SU-DHL-6 (cell line): ENCODE measurements around the gene CHL1.

Experiments
- H2AFZ ChIP-seq: fragments of 200-600 bp; sonication (generic); 2 replicates; pipeline ENCODE4 v1.6.1; 2014; ENCODE audit warnings: low read depth, mild to moderate bottlenecking, moderate library complexity, mixed read lengths, antibody characterized with exemption, low read length; ENCODE audit not compliant: severe bottlenecking
- H3F3A ChIP-seq: fragments of 200-600 bp; shearing (Covaris generic); 2 replicates; pipeline ENCODE4 v1.6.0; 2016; ENCODE audit warnings: antibody characterized with exemption, mild to moderate bottlenecking; ENCODE audit not compliant: insufficient read depth
- H3K27ac ChIP-seq: fragments of 200-600 bp; sonication (generic); 2 replicates; pipeline ENCODE4 v1.5.1; 2016; ENCODE audit warnings: low read depth, mild to moderate bottlenecking, low read length, moderate library complexity, mixed read lengths
- H3K27me3 ChIP-seq: fragments of 200-600 bp; sonication (generic), shearing (Covaris generic); 2 replicates; pipeline ENCODE4 v1.6.0; 2014; ENCODE audit warnings: mild to moderate bottlenecking, low read length
- H3K36me3 ChIP-seq: fragments of 200-600 bp; sonication (generic); 2 replicates; pipeline ENCODE4 v1.6.1; 2014; ENCODE audit warnings: mild to moderate bottlenecking, low read length, mixed read lengths
- H3K4me2 ChIP-seq: fragments of 300-600, 200-600 bp; shearing (Covaris generic), sonication (generic); 2 replicates; pipeline ENCODE4 v1.6.0; 2014; ENCODE audit warnings: low read length, low read depth, mild to moderate bottlenecking; ENCODE audit not compliant: poor library complexity, severe bottlenecking
- H3K4me3 ChIP-seq: fragments of 200-600 bp; sonication (generic); 2 replicates; pipeline ENCODE4 v1.5.1; 2014; ENCODE audit warnings: antibody characterized with exemption, low read length, mild to moderate bottlenecking, mixed read lengths; ENCODE audit not compliant: insufficient read depth, poor library complexity, severe bottlenecking
- H3K79me2 ChIP-seq: fragments of 200-600 bp; sonication (generic); 2 replicates; pipeline ENCODE4 v1.6.1; 2014; ENCODE audit warnings: mild to moderate bottlenecking, low read length, moderate library complexity; ENCODE audit not compliant: insufficient read depth
- H3K9ac ChIP-seq: fragments of 200-600 bp; sonication (generic); 2 replicates; pipeline ENCODE4 v1.7.0; 2014; ENCODE audit warnings: mild to moderate bottlenecking, low read length
- H3K9me2 ChIP-seq: fragments of 200-600 bp; sonication (generic); replicated peaks from 2 replicates; pipeline ENCODE4 v1.6.1; 2014; ENCODE audit warnings: low read length; ENCODE audit not compliant: insufficient read depth
- H3K9me3 ChIP-seq: fragments of 200-600 bp; sonication (generic); 2 replicates; pipeline ENCODE4 v1.6.1; 2014; ENCODE audit warnings: low read length, mixed read lengths; ENCODE audit not compliant: insufficient read depth
- H4K20me1 ChIP-seq: fragments of 200-600 bp; sonication (generic); 2 replicates; pipeline ENCODE4 v1.6.1; 2014; ENCODE audit warnings: low read depth, mild to moderate bottlenecking, antibody characterized with exemption, low read length, moderate library complexity, mixed read lengths
- EZH2phosphoT487 ChIP-seq: fragments of 200-600 bp; sonication (generic), shearing (Covaris generic); conservative IDR thresholded peaks from 2 replicates; pipeline ENCODE4 v1.6.1; 2018; ENCODE audit warnings: mild to moderate bottlenecking, antibody characterized with exemption, low read length, moderate library complexity, mixed read lengths
- TF ChIP-seq, protein P1 (sequence below): fragments of 200-600 bp; sonication (generic); IDR thresholded peaks from one replicate; pipeline ENCODE4 v1.5.1; 2017; ENCODE audit warnings: antibody characterized with exemption, mild to moderate bottlenecking, low read length, moderate library complexity; ENCODE audit not compliant: insufficient read depth, poor library complexity, severe bottlenecking

The CHL1 gene

DNA sequence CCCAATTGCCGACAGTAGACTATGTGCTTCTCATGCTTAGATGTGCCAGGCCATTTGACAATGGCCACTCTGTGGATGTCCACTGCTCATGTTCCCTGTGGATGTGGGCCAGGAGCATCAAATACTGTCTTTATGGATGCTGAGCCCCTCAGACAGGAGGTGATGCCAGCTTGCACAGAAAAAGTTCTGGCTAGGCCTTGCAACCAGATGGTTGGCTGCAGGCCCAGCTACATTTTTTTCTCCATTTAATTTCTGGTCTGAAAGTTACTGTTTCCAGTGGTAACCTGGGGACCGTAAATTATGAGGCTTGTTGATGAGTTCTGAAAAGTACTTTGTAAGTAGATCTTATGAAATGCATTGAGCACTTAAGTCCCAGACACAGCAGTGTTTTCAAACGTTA, 228.5 kb downstream of the CHL1 start:
- Histone ChIP-seq H3F3A (no peaks in the 10 kb centered on the region), H4K20me1 (no peaks in the 10 kb centered on the region), H3K27ac (no peak overlapping the region), H3K27me3 (no peaks in the 10 kb centered on the region), H3K79me2 (no peaks in the 10 kb centered on the region), H3K9me3 (no peaks in the 10 kb centered on the region), H3K4me3 (no peak overlapping the region), H3K9ac (no peak overlapping the region), H2AFZ (no peak overlapping the region), H3K4me2 (no peak overlapping the region), H3K9me2 (no peaks in the 10 kb centered on the region), H3K36me3 (no peaks in the 10 kb centered on the region)
- TF ChIP-seq EZH2phosphoT487: no peak

DNA sequence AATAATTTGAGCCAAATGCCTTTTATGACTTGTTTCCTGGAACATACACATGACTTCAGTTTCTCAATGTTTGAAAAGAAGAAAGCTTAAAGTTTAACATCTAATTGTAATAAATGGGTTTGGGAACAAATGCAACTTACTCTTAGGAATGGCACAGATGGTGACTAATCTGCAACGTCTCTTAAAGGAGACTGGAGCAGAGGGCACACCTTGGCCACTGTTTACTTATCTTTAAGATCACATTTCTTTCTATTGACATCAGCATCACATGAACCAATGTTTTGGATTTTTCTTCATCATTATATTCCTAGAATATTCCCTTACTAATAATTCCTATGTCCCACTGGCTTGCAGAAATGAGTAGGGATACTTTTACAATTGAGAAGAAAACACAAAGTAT, 229.5 kb downstream of the CHL1 start:
- Histone ChIP-seq H3K36me3 (no peaks in the 10 kb centered on the region), H3K27me3 (no peaks in the 10 kb centered on the region), H3K9me2 (no peaks in the 10 kb centered on the region), H3K79me2 (no peaks in the 10 kb centered on the region), H3K9ac (no peak overlapping the region), H3K9me3 (no peaks in the 10 kb centered on the region), H3F3A (no peaks in the 10 kb centered on the region), H2AFZ (no peak overlapping the region), H3K4me2 (no peak overlapping the region), H3K4me3 (no peak overlapping the region), H4K20me1 (no peaks in the 10 kb centered on the region), H3K27ac (no peak overlapping the region)
- TF ChIP-seq EZH2phosphoT487: no peak
- TF ChIP-seq, protein P1, sequence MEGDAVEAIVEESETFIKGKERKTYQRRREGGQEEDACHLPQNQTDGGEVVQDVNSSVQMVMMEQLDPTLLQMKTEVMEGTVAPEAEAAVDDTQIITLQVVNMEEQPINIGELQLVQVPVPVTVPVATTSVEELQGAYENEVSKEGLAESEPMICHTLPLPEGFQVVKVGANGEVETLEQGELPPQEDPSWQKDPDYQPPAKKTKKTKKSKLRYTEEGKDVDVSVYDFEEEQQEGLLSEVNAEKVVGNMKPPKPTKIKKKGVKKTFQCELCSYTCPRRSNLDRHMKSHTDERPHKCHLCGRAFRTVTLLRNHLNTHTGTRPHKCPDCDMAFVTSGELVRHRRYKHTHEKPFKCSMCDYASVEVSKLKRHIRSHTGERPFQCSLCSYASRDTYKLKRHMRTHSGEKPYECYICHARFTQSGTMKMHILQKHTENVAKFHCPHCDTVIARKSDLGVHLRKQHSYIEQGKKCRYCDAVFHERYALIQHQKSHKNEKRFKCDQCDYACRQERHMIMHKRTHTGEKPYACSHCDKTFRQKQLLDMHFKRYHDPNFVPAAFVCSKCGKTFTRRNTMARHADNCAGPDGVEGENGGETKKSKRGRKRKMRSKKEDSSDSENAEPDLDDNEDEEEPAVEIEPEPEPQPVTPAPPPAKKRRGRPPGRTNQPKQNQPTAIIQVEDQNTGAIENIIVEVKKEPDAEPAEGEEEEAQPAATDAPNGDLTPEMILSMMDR: no peak

DNA sequence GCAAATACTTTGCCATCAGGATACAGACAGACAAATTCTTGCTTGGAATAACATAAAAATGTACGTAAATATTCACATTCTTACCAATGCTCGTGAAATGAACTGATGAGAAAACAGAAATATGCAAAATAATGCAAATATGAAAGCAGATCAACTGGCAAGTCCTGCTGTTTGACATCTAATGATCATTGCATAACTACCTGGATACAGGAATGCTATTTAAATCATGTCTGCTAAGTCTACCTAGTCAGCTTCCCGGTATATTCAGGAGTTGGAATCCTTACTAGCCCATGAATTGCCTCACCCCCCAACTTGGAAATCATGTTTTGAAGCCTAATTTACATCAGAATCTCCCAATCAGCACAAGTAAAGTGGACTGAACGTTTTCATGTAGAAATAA, 230.6 kb downstream of the CHL1 start:
- Histone ChIP-seq H3K79me2 (no peaks in the 10 kb centered on the region), H3F3A (no peaks in the 10 kb centered on the region), H2AFZ (no peak overlapping the region), H3K4me3 (no peak overlapping the region), H3K9me2 (no peaks in the 10 kb centered on the region), H3K36me3 (no peaks in the 10 kb centered on the region), H3K9ac (no peak overlapping the region), H3K4me2 (no peak overlapping the region), H3K9me3 (no peaks in the 10 kb centered on the region), H4K20me1 (no peaks in the 10 kb centered on the region), H3K27me3 (no peaks in the 10 kb centered on the region), H3K27ac (no peak overlapping the region)
- TF ChIP-seq, protein P1: no peak
- no peak for TF ChIP-seq EZH2phosphoT487

DNA sequence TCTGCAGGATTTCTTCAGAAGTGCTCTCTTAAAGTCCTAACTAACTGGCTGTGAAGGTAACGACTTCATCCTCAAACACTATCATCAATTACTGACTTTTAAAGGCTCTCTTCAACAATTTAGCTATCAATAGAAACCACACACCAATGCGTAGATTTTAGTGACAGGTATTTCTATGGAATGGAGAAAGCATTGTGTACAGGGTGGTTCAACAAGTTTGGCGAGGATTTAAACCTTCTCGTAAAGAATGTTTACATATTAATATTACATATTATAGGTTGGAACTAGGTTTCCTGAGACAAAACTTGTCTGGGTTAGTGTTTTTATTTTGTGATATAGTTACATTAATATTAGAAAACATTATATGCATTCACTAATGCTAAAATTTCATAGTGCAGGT, 233.6 kb downstream of the CHL1 start:
- no peak overlapping the region for H3K9ac ChIP-seq
- H3K27me3 ChIP-seq: no peaks in the 10 kb centered on the region
- H3K27ac ChIP-seq: no peak overlapping the region
- no peaks in the 10 kb centered on the region for H4K20me1 ChIP-seq
- H3K4me3 ChIP-seq: no peak overlapping the region
- no peak overlapping the region for H2AFZ ChIP-seq
- no peaks in the 10 kb centered on the region for H3K36me3 ChIP-seq
- H3F3A ChIP-seq: no peaks in the 10 kb centered on the region
- no peaks in the 10 kb centered on the region for H3K9me3 ChIP-seq
- H3K9me2 ChIP-seq: no peaks in the 10 kb centered on the region
- no peaks in the 10 kb centered on the region for H3K79me2 ChIP-seq
- no peak overlapping the region for H3K4me2 ChIP-seq
- TF ChIP-seq, protein P1: no peak
- no peak for TF ChIP-seq EZH2phosphoT487
